ENCODE measurements around the gene CD59.

The CD59 gene

GRCh38 chr11:33719587-33719986, 16.6 kb downstream of the CD59 start:
- TF ChIP-seq SIN3A (IDR thresholded peaks at IDR 0.05; ENCODE audit: borderline replicate concordance, insufficient read depth, low read length) (no peak), REST (IDR thresholded peaks at IDR 0.05; ENCODE audit: insufficient read depth in 1 of 2, low read depth in 2 of 2, low read length in 2 of 2) (no peak)

- TF ChIP-seq FOXP2 (optimal IDR thresholded peaks at IDR 0.05; ENCODE audit: borderline replicate concordance, extremely low read depth, extremely low read length, insufficient read depth) (no peak), TAF1 (IDR thresholded peaks at IDR 0.05; ENCODE audit: borderline replicate concordance, insufficient read depth, low read length) (no peak), POLR2AphosphoS5 (IDR thresholded peaks at IDR 0.05; ENCODE audit: low read depth, low read length) (no peak), SIN3A (IDR thresholded peaks at IDR 0.05; ENCODE audit: borderline replicate concordance, insufficient read depth, low read length) (no peak)
Measured at GRCh38 chr11:33718440-33718839, 17.8 kb downstream of the CD59 start.

DNA sequence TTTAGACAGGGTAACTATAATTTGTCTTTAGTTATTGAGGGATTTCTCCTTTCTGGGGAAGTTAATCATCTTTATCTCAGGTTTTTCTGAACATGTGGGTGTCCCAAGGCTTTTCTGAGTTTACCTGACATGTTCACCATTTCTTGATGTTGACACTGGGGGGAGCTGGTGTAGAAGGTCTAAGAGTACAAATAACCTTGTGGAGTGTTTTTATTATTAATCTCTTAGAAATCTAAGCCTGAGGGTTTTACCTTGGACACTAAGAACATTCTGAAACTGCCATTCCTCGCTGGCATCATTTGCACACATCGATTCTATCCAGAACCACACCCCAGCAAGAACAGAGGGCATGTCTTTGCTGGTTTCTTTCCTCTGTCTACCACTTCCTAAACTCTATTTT, 20.0 kb downstream of the CD59 start:
- TF ChIP-seq REST (IDR thresholded peaks at IDR 0.05; ENCODE audit: insufficient read depth in 1 of 2, low read depth in 2 of 2, low read length in 2 of 2) (no peak), POLR2AphosphoS5 (IDR thresholded peaks at IDR 0.05; ENCODE audit: low read depth, low read length) (no peak), TAF1 (IDR thresholded peaks at IDR 0.05; ENCODE audit: borderline replicate concordance, insufficient read depth, low read length) (no peak)

DNA sequence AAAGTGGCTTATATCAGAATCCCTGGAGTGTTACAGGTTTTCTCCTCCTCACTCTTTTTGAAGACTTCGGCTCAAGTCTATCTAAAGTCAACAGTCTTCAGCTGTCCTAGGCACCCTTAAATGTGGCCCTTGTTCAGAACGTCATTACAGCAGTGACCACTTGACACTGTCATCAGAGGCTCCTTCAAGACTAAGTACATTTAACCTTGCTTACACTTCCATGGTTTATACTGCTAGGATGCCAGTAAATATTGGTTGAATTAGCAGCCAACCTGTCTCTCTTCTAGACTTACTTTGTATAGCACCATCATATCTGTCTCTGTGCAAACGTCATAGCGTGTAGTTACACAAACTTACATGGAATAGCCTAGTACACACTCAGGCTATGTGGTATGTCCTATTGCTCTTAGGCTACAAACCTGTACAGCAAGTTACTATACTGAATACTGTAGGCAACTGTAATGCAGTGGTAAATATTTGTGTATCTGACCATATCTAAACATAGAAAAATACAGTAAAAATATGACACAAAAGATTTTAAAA, 22.3 kb downstream of the CD59 start:
- TF ChIP-seq SIN3A (IDR thresholded peaks at IDR 0.05; ENCODE audit: borderline replicate concordance, insufficient read depth, low read length) (no peak), TAF1 (IDR thresholded peaks at IDR 0.05; ENCODE audit: borderline replicate concordance, insufficient read depth, low read length) (no peak), REST (IDR thresholded peaks at IDR 0.05; ENCODE audit: insufficient read depth in 1 of 2, low read depth in 2 of 2, low read length in 2 of 2) (no peak), POLR2AphosphoS5 (IDR thresholded peaks at IDR 0.05; ENCODE audit: low read depth, low read length) (no peak), FOXP2 (optimal IDR thresholded peaks at IDR 0.05; ENCODE audit: borderline replicate concordance, extremely low read depth, extremely low read length, insufficient read depth) (no peak)

GRCh38 chr11:33713151-33713855, 22.9 kb downstream of the CD59 start:
- TF ChIP-seq FOXP2 (optimal IDR thresholded peaks at IDR 0.05; ENCODE audit: borderline replicate concordance, extremely low read depth, extremely low read length, insufficient read depth) (no peak), REST (IDR thresholded peaks at IDR 0.05; ENCODE audit: insufficient read depth in 1 of 2, low read depth in 2 of 2, low read length in 2 of 2) (no peak), POLR2AphosphoS5 (IDR thresholded peaks at IDR 0.05; ENCODE audit: low read depth, low read length) (no peak), SIN3A (IDR thresholded peaks at IDR 0.05; ENCODE audit: borderline replicate concordance, insufficient read depth, low read length) (no peak), TAF1 (IDR thresholded peaks at IDR 0.05; ENCODE audit: borderline replicate concordance, insufficient read depth, low read length) (no peak)
